Jurkat, Clone E6-1 (cell line): ENCODE data around the gene TUBB.

Experiments
- DNase-seq: peaks from one replicate; pipeline ENCODE4 v3.0.0-alpha.2; 2011; ENCODE audit warnings: low read depth, low spot score
- H3K4me3 ChIP-seq: 2 replicates; pipeline ENCODE4 v1.5.1; 2011; ENCODE audit warnings: mild to moderate bottlenecking, low read length, control low read depth, moderate library complexity

The TUBB gene

GRCh38 chr6:30686908-30687658, 33.1 kb upstream of the TUBB start:
- no peak for DNase-seq
- H3K4me3 ChIP-seq, result peak overlapping the region; percentile 87

DNA sequence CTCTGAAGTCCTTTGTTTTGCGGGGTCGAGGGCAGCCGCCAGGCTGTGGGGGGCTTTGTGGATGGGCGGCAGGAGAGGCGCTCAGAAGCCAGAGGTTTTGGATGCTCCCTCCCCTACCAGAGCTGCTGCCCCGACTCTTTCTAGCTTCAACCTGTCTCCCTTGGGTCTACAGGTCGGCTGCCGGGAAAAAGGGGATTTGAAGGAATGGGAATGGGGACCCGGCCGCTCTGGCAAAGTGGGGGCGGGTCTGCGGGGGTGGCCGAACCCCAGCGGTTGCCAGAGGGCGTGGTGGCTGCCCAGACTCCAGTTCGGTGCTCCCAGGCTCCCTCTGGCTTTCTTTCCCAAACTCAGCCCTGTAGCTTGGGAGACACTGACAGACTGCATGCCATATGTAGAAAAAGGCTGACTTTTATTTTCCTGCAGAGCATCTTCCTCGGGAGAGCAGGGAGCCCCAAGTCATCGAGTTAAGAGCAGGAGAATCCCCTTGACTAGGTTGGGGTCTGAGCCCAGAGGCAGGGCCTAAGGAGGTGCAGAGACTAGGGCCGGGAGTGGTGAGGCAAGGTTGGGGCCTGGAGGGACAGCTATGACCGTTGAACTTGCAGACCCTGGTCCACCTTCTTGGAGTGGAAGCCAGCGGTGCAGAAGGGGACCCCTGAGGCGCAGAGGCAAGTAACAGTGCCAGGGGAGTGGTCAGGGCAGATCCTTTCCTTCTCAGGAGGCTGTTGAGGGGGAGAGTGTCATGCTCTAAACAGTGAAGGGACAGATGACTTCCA, 32.3 kb upstream of the TUBB start:
- DNase-seq, result no peak
- no peak overlapping the region for H3K4me3 ChIP-seq

- no peak for DNase-seq
Measured at GRCh38 chr6:30688569-30688968, 31.6 kb upstream of the TUBB start.

DNA sequence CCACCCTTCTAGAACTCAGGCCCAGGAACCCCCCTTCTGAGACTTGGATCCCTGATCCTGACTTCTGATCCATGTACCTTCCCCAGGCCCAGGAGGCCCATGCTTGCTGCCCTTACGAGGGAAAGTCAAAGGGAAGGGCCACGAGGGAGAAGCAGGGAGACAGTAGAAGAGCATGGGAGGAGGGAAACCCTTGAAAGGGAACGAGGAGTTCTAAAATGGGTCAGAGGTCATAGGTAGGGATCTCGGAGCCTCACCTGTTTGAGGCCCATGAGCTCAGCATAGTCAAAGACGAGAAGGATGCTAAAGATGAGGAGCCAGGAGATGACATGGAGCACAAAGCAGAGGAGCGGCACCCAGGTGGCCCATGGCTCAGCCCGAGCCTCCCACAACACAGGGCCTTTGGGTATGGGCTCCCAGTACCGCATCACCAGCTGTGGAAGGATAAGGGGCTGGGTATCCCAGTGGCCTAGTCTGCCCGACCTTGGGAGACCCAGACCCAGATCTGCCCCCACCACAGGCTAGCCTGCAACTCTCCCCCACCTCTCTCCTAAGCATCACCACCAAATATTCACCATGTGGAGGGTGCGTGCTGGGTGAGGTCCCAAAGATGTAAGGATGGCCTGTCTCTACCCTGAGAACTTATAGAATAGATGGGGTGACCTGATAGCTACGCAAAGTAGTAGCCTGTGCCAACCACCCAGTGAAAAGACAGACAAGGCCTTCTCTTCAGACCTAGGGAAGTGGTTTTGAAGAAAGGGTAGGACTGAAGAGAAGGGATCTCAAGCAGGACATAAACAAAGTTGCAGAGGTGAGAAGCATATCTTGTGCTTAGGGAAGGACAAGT, 30.9 kb upstream of the TUBB start:
- peak overlapping the region; percentile 89 for H3K4me3 ChIP-seq

More at GRCh38 chr6:30688569-30688968, 31.6 kb upstream of the TUBB start:
- no peak overlapping the region for H3K4me3 ChIP-seq

DNA sequence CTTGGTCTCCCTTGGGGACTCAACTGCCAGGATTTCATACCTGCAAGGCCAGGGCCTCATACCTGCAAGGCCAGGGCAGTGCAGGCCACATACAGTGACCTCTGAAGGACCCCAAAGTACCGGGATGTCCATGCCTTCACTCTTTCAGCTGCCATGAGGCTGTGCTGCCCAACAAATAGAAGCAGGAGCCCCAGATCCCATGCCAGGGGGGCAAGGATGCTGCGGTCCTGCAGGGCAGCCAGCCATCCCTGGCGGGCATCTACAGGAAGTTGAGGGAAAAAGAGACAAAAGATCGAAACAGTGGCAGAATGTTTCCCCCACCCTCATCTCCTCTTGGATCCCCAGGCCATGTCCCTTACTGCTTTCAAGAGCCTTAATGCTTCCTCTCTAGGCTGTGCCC, 30.2 kb upstream of the TUBB start:
- H3K4me3 ChIP-seq, result peak overlapping the region; percentile 89
- no peak for DNase-seq

More for the DNA sequence above, 30.9 kb upstream of the TUBB start:
- no peak for DNase-seq

DNA sequence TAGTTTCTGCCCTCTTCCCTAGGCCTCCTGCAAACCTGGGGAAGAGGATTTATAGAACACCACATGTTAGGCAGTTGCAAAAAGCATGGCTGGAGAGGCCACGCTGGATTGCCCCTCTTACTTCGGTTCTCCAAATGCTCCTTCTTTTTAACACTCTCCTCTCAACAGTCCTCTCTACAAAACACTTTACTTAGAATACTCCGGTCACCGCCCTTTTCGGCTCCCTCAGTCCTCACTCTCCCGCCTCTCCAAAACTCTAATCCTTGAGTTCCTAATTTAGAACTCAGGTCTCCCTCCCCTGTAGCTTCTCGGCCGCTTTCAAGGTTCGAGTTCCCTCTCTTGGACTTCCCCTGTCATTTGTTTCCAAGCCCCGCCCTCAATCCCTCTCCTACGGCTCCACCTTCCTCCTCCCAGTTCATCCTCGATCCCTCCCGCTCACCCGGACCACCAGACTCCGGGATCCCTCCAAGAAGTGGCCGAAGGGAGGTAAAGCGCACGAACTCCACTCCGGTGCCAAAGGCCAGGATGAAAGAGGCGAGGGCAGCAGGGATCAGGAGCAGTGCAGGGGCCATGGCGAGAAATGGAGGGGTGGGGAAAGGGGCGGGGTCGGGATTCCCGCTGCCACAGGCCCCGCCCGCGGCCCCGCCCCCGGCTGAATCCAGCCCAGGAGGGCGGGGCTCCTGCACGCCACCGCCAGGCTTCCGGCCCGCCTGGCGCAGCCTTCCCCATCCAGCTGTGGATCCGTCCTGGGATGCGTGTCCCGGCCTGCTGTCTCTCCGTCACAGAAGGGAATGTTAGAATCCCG, 29.5 kb upstream of the TUBB start, which contains the start of gene NRM:
TSS of gene NRM (minus strand) at position 582 of the 805 bp plus-strand sequence. CDS start at position 572, 10 bp downstream.
- peak within 1 kb of the TSS; percentile 89 for H3K4me3 ChIP-seq
- no peak for DNase-seq

- peak overlapping the region; percentile 89 for H3K4me3 ChIP-seq
- no peak for DNase-seq
Measured at GRCh38 chr6:30691208-30691847, 28.8 kb upstream of the TUBB start.

- no peak for DNase-seq
- H3K4me3 ChIP-seq, result no peak overlapping the region
Measured at GRCh38 chr6:30696432-30696831, 23.7 kb upstream of the TUBB start.

- DNase-seq, result no peak
- no peak overlapping the region for H3K4me3 ChIP-seq
Measured at GRCh38 chr6:30700340-30700739, 19.8 kb upstream of the TUBB start.

GRCh38 chr6:30703011-30703410, 17.1 kb upstream of the TUBB start:
- DNase-seq, result no peak

DNA sequence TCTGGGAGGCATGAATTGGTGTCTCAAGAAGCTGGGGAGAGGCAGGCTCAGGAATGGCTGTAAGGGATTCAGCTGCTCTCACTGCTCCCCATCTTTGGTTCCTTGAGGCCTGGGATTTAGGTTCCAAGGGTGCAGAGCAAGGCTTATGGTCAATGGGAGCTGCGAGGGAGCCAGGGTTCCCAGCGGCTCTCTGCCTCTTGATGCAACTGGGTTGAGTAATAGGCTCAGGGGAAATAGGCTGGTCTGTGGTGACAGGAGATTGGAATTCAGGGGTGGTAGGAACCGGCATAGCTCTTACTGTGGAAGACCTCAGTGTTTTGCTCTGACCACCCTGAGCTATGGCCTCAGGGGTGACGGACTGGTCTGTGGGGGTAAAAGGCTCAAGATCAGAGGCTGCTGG, 16.3 kb upstream of the TUBB start:
- DNase-seq, result no peak
- no peak overlapping the region for H3K4me3 ChIP-seq

More at GRCh38 chr6:30703011-30703410, 17.1 kb upstream of the TUBB start:
- no peak overlapping the region for H3K4me3 ChIP-seq

GRCh38 chr6:30705620-30706019, 14.5 kb upstream of the TUBB start:
- H3K4me3 ChIP-seq, result no peak overlapping the region
- no peak for DNase-seq

- DNase-seq, result no peak
- H3K4me3 ChIP-seq, result no peak overlapping the region
Measured at GRCh38 chr6:30707281-30707850, 12.8 kb upstream of the TUBB start.

DNA sequence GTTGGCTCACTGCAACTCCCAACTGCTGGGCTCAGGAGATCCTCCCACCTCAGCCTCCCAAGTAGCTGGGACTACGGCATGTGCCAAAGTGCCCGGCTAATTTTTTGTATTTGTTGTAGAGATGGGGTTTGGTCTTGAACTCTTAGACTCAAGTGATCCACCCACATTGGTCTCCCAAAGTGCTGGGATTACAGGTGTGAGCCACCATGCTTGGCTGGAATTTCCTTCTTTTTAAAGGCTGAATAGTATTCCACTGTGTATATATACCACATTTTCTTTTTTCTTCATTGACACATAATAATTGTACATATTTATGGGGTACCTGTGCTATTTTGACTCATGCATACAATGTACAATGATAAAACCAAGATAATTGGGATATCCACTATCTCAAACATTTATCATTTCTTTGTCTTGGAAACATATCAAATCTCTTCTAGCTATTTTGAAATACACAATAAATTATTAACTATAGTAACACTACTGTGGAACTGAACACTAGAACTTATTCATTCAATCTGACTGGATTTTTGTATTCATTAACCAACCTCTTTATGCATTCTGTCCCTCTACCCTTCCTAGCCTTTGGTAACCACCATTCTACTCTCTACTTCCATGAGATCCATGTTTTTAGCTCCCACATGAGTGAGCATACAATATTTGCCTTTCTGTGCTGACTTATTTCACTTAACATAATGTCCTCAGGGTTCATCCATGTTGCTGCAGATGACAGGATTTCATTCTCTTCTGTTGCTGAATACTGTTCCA, 10.9 kb upstream of the TUBB start:
- DNase-seq, result no peak

DNA sequence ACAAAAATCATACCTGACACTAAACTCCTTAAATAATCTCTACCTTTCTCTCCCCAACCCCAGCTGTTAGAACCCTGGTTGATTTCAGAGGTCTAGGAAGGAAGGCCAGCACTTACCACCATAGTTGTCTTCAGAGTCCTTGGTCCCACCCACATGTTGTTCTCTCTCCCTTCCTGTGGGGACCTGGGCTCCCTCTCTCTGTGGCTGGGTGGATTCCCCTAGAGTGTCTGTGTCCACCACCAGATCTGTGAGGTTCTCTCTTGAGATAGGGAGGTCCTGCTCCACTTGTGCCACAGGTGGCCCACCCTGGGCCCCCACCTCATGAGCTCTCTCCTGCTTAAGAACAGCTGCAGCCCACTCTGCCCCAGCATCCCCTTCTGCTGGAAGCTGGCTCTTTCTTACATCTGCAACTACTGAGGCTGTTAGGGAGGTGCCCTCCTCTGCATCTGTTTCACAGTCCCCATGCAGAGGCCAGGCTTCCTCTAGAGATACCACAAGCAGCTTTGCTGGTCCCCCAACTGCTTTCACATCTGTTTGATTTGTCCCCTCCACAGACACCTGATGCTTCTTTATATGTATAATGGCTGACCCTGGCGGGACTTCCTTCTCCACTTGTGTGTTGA, 8.3 kb upstream of the TUBB start:
- peak; percentile 74 for DNase-seq
- H3K4me3 ChIP-seq, result no peak overlapping the region

More for the DNA sequence above, 10.9 kb upstream of the TUBB start:
- H3K4me3 ChIP-seq, result no peak overlapping the region

DNA sequence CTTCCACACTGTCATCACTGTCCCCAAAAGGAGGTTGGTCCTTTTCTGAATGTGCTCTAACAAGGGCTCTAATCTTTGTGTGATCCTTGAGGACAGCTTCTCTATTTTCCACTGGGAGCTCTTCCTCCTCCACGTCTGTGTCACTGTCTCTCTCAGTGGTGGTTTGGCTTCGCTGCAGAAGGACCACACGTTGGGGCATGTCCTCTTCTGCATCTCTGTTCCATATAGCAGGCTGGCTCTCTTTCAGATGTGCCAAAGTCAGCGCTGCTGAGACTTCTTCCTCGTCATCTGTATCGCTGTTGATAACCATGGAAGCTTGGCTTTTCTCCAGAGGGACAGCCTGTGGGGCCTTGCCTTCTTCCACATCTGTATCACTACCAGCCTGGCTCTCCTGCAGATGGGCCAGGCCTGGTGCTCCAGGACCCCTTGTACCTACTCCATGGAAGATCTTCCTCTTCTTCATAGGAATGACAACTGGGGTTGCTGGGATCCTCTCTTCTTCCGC, 7.7 kb upstream of the TUBB start:
- no peak overlapping the region for H3K4me3 ChIP-seq
- DNase-seq, result no peak

- no peak overlapping the region for H3K4me3 ChIP-seq
- no peak for DNase-seq
Measured at GRCh38 chr6:30714263-30714662, 5.9 kb upstream of the TUBB start.
